Osteoblast (primary cell): ENCODE measurements around the gene BHLHE40. TPM values are rescaled to one million over a fixed set of nuclear protein-coding genes. Genes with fewer than 3 reads are reported as not detected.
A peak's percentile ranks its signal among the peaks of the same experiment; 100 is the strongest.

Experiments used
- DNase-seq: peaks from one replicate; pipeline ENCODE4 v3.0.0; 2011; ENCODE audit warnings: low spot score, mixed read lengths; ENCODE audit not compliant: insufficient read length; ENCODE audit errors: missing footprints
- H2AFZ ChIP-seq: 2 replicates; pipeline ENCODE4 v1.6.0; 2011; ENCODE audit warnings: mild to moderate bottlenecking, low read length
- H3K27ac ChIP-seq: 2 replicates; pipeline ENCODE4 v1.5.1; 2011; ENCODE audit warnings: mild to moderate bottlenecking, low read depth, low read length, moderate library complexity
- H3K27me3 ChIP-seq: 2 replicates; pipeline ENCODE4 v1.6.0; 2012; ENCODE audit warnings: mild to moderate bottlenecking, control low read depth, inconsistent platforms, low read length, moderate library complexity; ENCODE audit not compliant: insufficient read depth
- H3K36me3 ChIP-seq: 2 replicates; pipeline ENCODE4 v1.5.1; 2011; ENCODE audit warnings: mild to moderate bottlenecking, low read length, control low read depth, moderate library complexity; ENCODE audit not compliant: insufficient read depth
- H3K4me1 ChIP-seq: 2 replicates; pipeline ENCODE4 v1.5.1; 2011; ENCODE audit warnings: mild to moderate bottlenecking, low read length, control low read depth, moderate library complexity; ENCODE audit not compliant: insufficient read depth
- H3K4me2 ChIP-seq: 2 replicates; pipeline ENCODE4 v1.6.0; 2011; ENCODE audit warnings: mild to moderate bottlenecking, low read length; ENCODE audit not compliant: insufficient read depth
- H3K4me3 ChIP-seq: fragments of 200-600 bp; sonication (generic); 3 replicates; pipeline ENCODE4 v1.5.1; 2012; ENCODE audit warnings: mild to moderate bottlenecking, low read length, inconsistent platforms; ENCODE audit not compliant: insufficient read depth
- H3K79me2 ChIP-seq: 2 replicates; pipeline ENCODE4 v1.6.0; 2012; ENCODE audit warnings: mild to moderate bottlenecking, low read length, control low read depth, inconsistent platforms; ENCODE audit not compliant: insufficient read depth
- H3K9me3 ChIP-seq: 2 replicates; pipeline ENCODE4 v1.5.1; 2011; ENCODE audit warnings: low read depth, low read length, control low read depth
- H4K20me1 ChIP-seq: 2 replicates; pipeline ENCODE4 v1.6.0; 2012; ENCODE audit warnings: mild to moderate bottlenecking, low read length, control low read depth; ENCODE audit not compliant: insufficient read depth
- CTCF ChIP-seq: IDR thresholded peaks from 2 replicates; pipeline ENCODE4 v1.5.1; 2011; ENCODE audit warnings: mild to moderate bottlenecking, low read depth, low read length, moderate library complexity; ENCODE audit errors: extremely low read depth
- total RNA-seq: library from RNA; depleted of rRNA; stranded (reverse); fragments of >200 nt; gene quantifications from 2 replicates; pipeline ENCODE4 v1.2.3, GENCODE V29; 2012

Gene BHLHE40
- total RNA-seq, 1 donor, result 70.2 TPM

GRCh38 chr3:4949004-4949403, 30.2 kb upstream of the BHLHE40 start:
- H3K4me2 ChIP-seq, result peak overlapping the region; percentile 21
- no peak for DNase-seq
- H3K4me1 ChIP-seq, result peaks cover 17% of the 10 kb centered on the region
- no peaks in the 10 kb centered on the region for H4K20me1 ChIP-seq
- H3K9me3 ChIP-seq, result no peaks in the 10 kb centered on the region
- H3K79me2 ChIP-seq, result no peaks in the 10 kb centered on the region
- no peak overlapping the region for H2AFZ ChIP-seq
- H3K4me3 ChIP-seq, result no peak overlapping the region
- no peak for TF ChIP-seq CTCF
- no peak overlapping the region for H3K27ac ChIP-seq
- H3K36me3 ChIP-seq, result no peaks in the 10 kb centered on the region
- no peaks in the 10 kb centered on the region for H3K27me3 ChIP-seq

GRCh38 chr3:4949659-4950058, 29.6 kb upstream of the BHLHE40 start:
- Histone ChIP-seq H2AFZ (no peak overlapping the region), H4K20me1 (no peaks in the 10 kb centered on the region), H3K79me2 (no peaks in the 10 kb centered on the region), H3K4me1 (peaks cover 17% of the 10 kb centered on the region), H3K27ac (no peak overlapping the region), H3K4me2 (no peak overlapping the region), H3K27me3 (no peaks in the 10 kb centered on the region), H3K4me3 (no peak overlapping the region), H3K9me3 (no peaks in the 10 kb centered on the region), H3K36me3 (no peaks in the 10 kb centered on the region)
- TF ChIP-seq CTCF, result no peak
- no peak for DNase-seq

- H2AFZ ChIP-seq, result no peak overlapping the region
- no peak for DNase-seq
- no peak overlapping the region for H3K4me3 ChIP-seq
- no peak for TF ChIP-seq CTCF
- no peaks in the 10 kb centered on the region for H3K27me3 ChIP-seq
- H3K9me3 ChIP-seq, result no peaks in the 10 kb centered on the region
- H3K36me3 ChIP-seq, result no peaks in the 10 kb centered on the region
- no peaks in the 10 kb centered on the region for H3K79me2 ChIP-seq
- H3K4me1 ChIP-seq, result peaks cover 17% of the 10 kb centered on the region
- H3K27ac ChIP-seq, result no peak overlapping the region
- no peaks in the 10 kb centered on the region for H4K20me1 ChIP-seq
- H3K4me2 ChIP-seq, result no peak overlapping the region
Measured at GRCh38 chr3:4950351-4950784, 28.9 kb upstream of the BHLHE40 start.

GRCh38 chr3:4950948-4951347, 28.3 kb upstream of the BHLHE40 start:
- no peaks in the 10 kb centered on the region for H3K9me3 ChIP-seq
- no peak overlapping the region for H2AFZ ChIP-seq
- no peak for DNase-seq
- H4K20me1 ChIP-seq, result no peaks in the 10 kb centered on the region
- no peak overlapping the region for H3K4me2 ChIP-seq
- no peaks in the 10 kb centered on the region for H3K36me3 ChIP-seq
- no peak overlapping the region for H3K4me3 ChIP-seq
- no peaks in the 10 kb centered on the region for H3K27me3 ChIP-seq
- no peak for TF ChIP-seq CTCF
- H3K79me2 ChIP-seq, result no peaks in the 10 kb centered on the region
- H3K4me1 ChIP-seq, result peaks cover 17% of the 10 kb centered on the region
- H3K27ac ChIP-seq, result no peak overlapping the region
